Stromal cell of bone marrow (primary cell): Measurements from ENCODE around the gene CFAP61.

Experiments
- DNase-seq: peaks from one replicate; pipeline ENCODE4 v3.0.0-alpha.2; 2012; ENCODE audit warnings: low read depth

Gene CFAP61

GRCh38 chr20:20031790-20032189 is 20.5 kb upstream of the CFAP61 start:
- DNase-seq = no peak

DNA sequence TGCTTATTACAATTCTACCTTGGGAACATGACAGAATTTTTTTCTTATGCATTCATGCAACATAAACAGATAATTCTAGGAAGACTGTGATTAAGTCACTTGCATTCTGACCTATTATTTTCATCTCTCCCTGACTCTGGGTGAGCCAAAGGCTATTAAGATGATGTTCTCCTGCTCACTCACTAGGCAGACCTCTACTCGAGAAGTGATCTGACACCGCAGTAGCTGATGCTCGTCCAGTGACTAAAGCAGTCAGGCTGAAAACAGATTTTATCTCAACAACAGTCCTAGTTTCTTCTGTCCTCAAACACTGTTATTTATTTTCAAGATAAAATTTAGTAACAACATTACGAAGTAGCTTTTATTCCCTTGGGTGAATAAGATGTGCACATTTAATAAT is 17.8 kb upstream of the CFAP61 start:
- no peak for DNase-seq

GRCh38 chr20:20036756-20037155 is 15.6 kb upstream of the CFAP61 start:
- no peak for DNase-seq

GRCh38 chr20:20037960-20038359 is 14.4 kb upstream of the CFAP61 start:
- DNase-seq = no peak

DNA sequence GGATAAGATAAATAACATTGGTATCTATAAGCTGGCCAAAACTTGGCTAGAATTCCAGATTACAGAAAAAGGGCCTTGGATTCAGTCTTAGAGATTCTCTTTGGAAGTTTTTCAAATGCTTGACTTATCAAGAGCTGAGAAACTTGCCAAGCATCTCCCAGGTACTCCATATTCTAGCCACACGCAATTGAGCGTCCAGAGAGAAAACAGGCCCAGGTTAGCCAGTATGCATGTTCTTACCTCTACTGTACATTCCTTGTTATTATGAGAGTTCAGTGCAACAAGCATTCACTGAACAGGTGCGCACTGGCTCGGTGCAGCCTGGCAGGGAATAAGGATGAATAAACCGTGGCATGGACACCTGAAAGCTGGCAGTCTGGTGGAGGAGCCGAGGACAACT is 13.7 kb upstream of the CFAP61 start:
- DNase-seq = no peak

DNA sequence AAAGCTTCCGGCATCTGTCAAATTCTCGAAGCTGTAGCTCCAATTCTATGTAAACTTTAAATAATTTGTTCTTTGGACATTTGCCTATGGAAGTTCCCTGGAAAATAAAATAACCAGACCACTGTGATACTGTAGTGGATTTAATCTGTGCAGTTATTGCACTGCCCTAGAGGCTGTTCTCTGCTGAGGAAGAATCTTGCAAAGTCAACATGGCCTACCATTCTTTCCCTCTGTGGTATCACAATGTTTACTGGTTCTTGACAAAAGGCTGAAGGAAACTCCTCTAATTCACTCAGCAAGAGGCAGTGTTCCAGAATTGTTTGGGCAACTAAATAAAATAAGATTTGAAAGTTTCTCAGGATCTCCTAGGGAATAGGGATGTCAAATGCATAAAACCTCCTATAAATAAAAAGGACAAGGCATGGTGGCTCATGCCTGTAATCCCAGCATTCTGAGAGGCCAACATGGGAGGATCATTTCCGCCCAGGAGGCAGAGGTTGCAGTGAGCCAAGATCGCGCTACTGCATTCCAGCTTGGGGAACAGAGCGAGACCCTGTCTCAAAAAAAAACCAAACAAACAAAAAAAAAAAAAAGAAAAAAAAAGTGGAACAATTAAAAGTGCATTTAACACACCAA is 12.5 kb upstream of the CFAP61 start:
- DNase-seq = no peak

DNA sequence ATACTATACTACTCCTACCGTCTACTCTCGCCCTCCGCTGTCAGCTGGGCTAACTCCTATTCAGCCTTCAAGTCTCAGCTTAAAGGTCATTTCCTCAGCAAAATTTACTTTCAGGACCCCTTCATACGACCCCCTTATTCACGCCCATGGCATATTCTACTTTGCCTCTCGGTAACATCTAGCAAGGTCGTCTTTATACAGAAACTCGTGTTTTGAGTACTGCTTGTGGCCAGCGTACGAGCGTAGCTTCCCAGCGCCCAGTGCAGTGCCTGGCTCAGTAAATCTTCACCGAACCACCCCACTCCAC is 612 bp upstream of the CFAP61 start:
- no peak for DNase-seq

DNA sequence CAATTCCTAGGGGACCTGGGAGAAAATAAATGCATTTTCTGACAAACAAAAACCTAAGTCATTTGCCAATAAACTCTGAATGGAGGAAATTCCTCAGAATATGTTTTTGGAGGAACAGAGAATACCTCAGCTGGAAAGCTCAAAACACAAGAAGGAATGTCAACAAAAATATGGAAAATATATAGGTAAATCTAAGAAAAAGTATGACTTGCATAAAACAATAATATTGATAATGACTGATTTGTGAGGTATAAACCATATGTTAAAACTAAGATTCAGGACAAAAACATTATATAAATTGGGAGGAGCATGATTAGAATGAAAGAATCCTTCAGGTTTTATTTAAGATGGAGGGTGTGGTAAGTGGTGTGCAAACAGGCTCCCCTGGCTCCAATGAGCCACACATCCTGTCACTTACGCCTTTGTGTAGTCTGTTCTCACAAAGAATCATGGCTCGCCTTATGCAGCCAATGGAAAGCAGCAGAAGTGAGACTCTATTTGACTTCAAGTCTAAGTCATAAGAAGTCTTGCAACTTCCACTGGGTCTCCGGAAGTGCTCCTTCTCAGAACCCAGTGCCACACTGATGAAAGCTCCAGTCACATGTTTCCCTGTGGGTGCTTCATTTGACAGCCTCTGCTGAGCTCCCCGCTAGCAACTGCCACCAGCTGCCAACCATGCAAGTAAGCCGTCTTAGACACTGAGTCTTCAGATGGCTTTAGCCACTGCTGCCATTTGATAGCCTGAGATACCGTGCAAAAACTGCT is 8.1 kb downstream of the CFAP61 start:
- no peak for DNase-seq

DNA sequence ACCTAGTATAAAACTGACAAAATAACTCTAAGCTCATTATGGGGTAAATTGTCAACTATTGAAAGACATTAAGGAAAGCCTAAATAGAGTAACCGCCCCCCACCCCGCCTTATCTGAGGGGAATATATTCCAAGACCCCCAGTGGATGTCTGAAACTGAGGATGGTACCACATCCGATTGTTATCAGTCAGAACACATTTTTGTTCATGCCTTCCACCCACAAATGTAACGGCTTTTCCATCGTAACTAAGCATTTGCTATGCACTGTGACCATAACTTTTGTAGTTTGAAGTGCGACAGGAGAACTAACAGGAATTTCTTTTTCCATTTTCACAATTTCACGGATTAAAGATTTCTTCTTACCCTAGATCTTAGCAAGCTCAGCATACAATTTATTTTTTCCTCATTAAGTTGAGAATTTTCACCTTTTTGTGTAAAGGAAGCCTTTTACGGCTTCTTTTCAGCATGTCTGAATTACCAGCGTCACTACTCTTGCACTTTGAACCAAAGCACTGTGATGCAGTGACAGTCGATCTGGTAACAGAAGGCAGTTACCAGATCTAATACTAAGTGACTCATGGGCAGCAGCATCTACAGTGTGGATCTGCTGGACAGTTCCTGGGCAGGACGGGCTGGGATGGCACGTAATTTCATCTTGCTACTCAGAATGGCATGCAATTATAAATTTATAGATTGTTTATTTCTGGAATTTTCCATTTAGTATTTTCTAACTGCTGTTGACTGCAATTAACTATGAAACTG is 11.8 kb downstream of the CFAP61 start:
- no peak for DNase-seq

GRCh38 chr20:20065361-20065760 is 13.0 kb downstream of the CFAP61 start:
- no peak for DNase-seq

DNA sequence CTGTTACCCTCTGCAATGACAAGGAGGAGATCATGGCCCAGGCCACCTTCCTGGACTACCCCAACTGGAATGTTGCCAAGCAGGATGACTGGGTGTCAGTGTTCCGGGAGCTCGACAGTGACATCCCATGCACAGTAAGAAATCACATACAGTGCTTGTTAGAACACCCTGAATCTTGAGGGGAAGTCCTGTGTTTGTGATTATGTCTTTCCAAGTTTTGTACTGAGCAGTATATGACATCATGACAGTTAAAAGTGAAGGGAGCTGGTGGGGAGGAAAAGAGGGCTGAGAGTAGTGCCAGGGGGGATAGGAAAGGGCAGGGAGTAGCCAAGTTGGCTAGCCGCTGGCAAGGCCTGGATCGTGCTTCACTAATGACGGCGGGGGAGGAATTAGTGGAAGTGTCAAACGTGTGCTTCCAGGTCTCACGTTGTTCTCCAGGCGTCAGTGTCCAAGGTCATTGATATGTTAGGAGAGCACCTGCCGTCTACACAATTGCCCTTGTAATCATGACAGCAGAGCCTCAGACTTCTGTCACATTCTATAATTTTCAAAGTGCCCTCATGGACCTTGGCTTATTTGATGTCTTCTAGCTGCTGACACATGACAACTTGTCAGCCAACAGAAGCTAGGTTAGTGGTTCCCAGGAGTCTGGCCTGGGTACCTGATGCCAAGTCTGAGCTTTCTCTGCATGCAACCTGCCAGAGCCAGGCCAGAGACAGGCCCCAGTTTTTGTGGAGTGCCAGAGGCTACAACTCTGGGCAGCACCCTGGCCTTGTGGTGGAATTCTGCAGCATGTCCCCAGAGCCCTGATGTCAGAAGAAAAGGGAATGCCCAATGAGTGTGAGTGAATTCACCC is 18.8 kb downstream of the CFAP61 start:
- DNase-seq = no peak

DNA sequence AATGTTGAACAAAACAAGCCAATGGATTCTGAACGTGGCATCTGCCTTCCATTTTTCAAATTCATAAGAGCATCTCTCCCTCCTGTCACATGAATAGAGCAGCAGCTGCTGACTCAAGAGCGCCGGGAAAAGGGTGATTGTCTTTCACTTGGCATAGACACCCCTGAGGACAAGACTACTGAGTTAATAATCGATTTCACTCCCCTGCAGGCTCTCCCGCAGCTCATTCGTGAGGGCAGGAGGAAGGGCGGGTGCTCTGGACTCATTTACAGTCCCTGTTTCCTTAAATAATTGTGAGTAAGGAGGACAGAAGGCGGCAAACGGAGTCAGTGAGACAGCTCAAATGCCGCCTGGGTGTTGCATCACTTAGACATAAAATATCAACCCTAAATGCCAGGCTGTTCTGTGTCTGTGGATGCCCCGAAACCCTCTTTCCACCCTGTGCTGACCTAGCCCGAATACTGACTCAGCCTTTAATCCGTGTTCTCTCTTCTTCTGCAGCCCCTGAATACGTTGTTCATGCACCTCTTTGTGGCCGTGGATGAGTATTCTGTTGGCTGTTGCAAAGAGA is 21.6 kb downstream of the CFAP61 start:
- no peak for DNase-seq

DNA sequence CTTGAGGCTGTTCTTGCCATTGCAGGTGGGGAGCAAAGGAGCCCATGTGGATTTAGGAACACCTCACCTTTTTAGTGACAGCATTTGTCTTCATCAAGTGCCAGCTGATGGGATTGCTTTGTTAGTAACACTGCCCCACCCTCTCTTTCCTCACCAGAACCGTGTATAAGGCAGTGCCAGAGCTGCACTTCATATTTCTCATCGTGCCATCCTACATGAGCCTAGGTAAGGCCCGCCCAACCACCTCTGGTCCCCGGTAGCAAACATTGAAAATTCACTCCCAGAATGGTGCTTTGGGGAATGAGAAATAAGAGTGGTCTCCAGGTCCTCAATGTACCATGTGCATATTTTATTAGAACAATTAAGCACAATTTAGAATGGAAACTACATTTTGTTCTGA is 22.7 kb downstream of the CFAP61 start:
- no peak for DNase-seq

DNA sequence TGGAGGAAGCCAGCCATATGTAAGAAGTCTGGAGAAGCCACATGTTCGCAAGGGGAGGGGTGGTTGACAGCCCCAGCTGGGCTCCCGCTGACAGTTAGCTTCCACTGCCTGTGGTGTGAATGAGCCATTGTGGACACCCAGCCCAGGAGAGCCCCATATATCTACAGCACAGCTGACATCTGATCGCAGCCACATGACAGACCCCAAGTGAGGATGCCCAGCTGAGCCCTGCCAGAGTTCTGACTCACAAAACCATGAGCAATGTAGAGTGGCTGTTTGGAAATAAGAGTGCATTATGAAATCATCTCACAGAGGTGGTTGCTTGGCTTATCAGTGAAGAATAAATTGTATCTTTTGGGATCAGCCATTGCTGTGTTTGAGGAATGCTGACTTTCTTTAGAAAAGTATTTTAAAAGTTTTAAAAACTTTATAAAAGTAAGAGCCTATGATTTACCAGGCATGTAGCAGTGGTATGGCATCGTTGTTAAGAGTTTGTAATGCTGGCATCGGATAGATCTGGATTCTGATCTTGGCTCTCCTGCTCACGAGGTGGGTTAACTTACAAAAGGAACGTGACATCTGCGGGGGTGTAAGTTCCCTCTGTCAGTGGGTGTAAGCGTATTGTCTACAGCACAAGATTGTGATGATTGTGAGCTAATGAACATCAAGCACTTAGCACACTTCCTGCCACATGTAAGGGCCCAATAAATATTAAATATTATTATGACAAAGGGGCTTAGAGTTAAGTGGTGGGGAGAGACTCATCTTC is 24.1 kb downstream of the CFAP61 start:
- peak; percentile 73 for DNase-seq

GRCh38 chr20:20078041-20078440 is 25.7 kb downstream of the CFAP61 start:
- no peak for DNase-seq

- no peak for DNase-seq
These were observed 26.9 kb downstream of the CFAP61 start for GRCh38 chr20:20079102-20079784.

DNA sequence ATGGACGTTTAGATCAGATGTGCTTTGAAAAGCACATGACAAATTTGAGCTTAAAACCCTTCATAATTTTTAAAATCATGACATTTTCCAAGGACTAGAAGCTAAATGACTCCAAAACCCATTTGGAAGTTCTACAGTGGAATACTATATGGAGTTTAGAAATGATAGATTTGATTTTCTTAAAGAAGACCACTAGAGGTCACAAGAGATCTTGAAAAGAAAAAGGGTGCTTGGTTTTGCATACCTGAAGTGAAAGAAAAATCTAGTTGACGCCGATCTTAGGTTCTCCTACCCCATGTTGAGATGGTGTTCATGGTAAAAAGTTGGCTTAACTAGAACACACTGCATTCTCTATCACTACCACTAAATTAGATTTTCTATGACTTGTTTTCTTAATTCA is 31.5 kb downstream of the CFAP61 start:
- no peak for DNase-seq

GRCh38 chr20:20084296-20084752 is 32.0 kb downstream of the CFAP61 start:
- DNase-seq = no peak

- no peak for DNase-seq
These were observed 32.7 kb downstream of the CFAP61 start for GRCh38 chr20:20085071-20085470.

GRCh38 chr20:20085812-20086211 is 33.5 kb downstream of the CFAP61 start:
- DNase-seq = no peak

- DNase-seq = no peak
These were observed 36.7 kb downstream of the CFAP61 start for GRCh38 chr20:20089018-20089417.
